HG03342 (cell line): ENCODE results near the gene FOXL3.
"Not testable (repeated sequence)": the region's sequence is repeated elsewhere in the genome, so short reads cannot be mapped to it uniquely, and the experiment has no call there.

ENCODE experiments used
- ATAC-seq: cut with Tn5 transposase; IDR thresholded peaks from one replicate; pipeline ENCODE4 v1.9.1; 2021; ENCODE audit warnings: mild to moderate bottlenecking, moderate library complexity; ENCODE audit not compliant: unreplicated experiment

Gene FOXL3

GRCh38 chr7:335358-336148, 45.6 kb downstream of the FOXL3 start:
- ATAC-seq: no peak

DNA sequence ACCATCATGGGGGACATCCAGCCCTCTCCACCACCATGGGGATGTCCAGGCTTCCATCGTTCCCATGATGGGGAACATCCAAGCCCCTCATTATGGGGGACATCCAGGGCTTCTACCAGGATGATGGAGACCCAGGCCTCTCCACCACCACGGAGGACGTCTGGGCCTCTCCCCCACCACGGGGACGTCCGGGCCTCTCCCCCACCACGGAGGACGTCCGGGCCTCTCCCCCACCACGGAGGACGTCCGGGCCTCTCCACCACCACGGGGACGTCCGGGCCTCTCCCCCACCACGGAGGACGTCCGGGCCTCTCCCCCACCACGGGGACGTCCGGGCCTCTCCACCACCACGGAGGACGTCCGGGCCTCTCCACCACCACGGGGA, 46.2 kb downstream of the FOXL3 start:
- ATAC-seq: not testable (repeated sequence)

GRCh38 chr7:336810-337566, 47.0 kb downstream of the FOXL3 start:
- no peak for ATAC-seq

- no peak for ATAC-seq
Measured at GRCh38 chr7:337567-337951, 47.6 kb downstream of the FOXL3 start.

GRCh38 chr7:338295-339061, 48.5 kb downstream of the FOXL3 start:
- ATAC-seq: no peak

DNA sequence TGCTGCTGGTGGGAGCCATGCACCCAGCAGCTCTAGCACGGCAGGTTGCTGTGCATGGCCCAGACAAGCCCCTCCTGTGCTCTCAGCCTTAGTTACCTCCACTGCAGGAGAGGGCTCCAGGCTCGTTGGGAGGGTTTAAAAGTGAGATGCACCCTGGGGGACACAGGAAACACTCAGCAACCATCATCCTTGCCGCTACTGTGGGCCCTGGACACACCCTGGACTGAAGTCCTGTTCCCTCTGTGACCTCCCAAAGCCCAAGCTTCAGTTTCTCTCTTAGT, 49.0 kb downstream of the FOXL3 start:
- ATAC-seq: no peak

GRCh38 chr7:339696-340095, 49.7 kb downstream of the FOXL3 start:
- no peak for ATAC-seq

- ATAC-seq: no peak
Measured at GRCh38 chr7:340200-340937, 50.4 kb downstream of the FOXL3 start.
